Measurements from ENCODE around the gene TMX3.

DNA sequence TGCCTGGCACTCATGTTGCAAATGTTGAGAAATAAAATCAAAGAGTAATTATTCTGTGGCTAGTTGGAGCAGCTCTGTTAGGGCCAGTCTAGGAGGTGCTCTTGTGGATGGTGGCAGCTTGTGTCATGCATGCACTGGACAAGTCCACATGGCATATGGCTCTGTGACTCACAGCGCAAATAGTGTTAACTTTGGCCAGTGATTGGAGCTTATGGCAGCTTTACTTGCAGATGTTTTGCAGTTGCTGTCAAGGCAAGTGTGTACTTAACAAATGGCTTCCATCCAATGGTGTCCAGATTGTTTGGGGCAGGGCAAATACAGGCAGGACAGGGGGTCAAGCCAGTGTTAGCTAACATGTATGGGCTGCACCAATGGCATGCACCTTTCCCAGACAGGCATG, 26.1 kb upstream of the TMX3 start:
- TF ChIP-seq, protein P1, sequence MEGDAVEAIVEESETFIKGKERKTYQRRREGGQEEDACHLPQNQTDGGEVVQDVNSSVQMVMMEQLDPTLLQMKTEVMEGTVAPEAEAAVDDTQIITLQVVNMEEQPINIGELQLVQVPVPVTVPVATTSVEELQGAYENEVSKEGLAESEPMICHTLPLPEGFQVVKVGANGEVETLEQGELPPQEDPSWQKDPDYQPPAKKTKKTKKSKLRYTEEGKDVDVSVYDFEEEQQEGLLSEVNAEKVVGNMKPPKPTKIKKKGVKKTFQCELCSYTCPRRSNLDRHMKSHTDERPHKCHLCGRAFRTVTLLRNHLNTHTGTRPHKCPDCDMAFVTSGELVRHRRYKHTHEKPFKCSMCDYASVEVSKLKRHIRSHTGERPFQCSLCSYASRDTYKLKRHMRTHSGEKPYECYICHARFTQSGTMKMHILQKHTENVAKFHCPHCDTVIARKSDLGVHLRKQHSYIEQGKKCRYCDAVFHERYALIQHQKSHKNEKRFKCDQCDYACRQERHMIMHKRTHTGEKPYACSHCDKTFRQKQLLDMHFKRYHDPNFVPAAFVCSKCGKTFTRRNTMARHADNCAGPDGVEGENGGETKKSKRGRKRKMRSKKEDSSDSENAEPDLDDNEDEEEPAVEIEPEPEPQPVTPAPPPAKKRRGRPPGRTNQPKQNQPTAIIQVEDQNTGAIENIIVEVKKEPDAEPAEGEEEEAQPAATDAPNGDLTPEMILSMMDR (IDR thresholded peaks at IDR 0.05): no peak
- TF ChIP-seq POLR2AphosphoS5 (IDR thresholded peaks at IDR 0.05; ENCODE audit: low read depth, low read length): no peak
- TF ChIP-seq TAF1 (IDR thresholded peaks at IDR 0.05; ENCODE audit: borderline replicate concordance, low read depth, low read length): no peak
- TF ChIP-seq, protein P2, sequence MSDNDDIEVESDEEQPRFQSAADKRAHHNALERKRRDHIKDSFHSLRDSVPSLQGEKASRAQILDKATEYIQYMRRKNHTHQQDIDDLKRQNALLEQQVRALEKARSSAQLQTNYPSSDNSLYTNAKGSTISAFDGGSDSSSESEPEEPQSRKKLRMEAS (IDR thresholded peaks at IDR 0.05; ENCODE audit: low read depth): no peak
